GM12878 (cell line): ENCODE data around the gene MT1G. TPM values are rescaled to one million over a fixed set of nuclear protein-coding genes. Genes with fewer than 3 reads are reported as not detected.

Source experiments
- ATAC-seq: fragments of 200-7000 bp; cut with Tn5 transposase; 3 replicates; pipeline ENCODE4 v1.9.1; 2020; ENCODE audit warnings: mild to moderate bottlenecking, moderate library complexity
- BruUV-seq: library from RNA; stranded (reverse); fragments of 400-500 nt; replicated peaks from 2 replicates; lab custom pipeline; 2021; lab: Mats Ljungman, UMichigan
- CTCF ChIA-PET: fragments of 300-600 bp; sonication (Branson Sonifier 250); formaldehyde crosslinking; extraction: SDS; loops from one replicate; lab custom pipeline; 2021; ENCODE audit warnings: inconsistent platforms; lab: Yijun Ruan, JAX
- POLR2A ChIA-PET: fragments of 350-600 bp; formaldehyde crosslinking; extraction: SDS; loops from one replicate; lab custom pipeline; 2021; ENCODE audit warnings: inconsistent platforms; lab: Charles Lee
- RAD21 ChIA-PET: fragments of 300-600 bp; sonication (Branson Sonifier 250); formaldehyde crosslinking; loops from one replicate; lab custom pipeline; 2023; ENCODE audit warnings: antibody characterized with exemption; ENCODE audit not compliant: unreplicated experiment; lab: Charles Lee
- SMC1A ChIA-PET: fragments of 300-600 bp; sonication (Branson Sonifier 250); formaldehyde crosslinking; loops from one replicate; lab custom pipeline; 2023; ENCODE audit not compliant: unreplicated experiment, uncharacterized antibody; lab: Charles Lee
- DNase-seq: peaks from one replicate; pipeline ENCODE4 v3.0.0-alpha.2; 2011; ENCODE audit warnings: low read depth, low spot score
- FAIRE-seq: peaks from 3 replicates; lab custom pipeline; 2011; peaks lifted over from hg19 to GRCh38; lab: Jason Lieb, UNC
- H2AFZ ChIP-seq: 2 replicates; pipeline ENCODE4 v1.6.0; 2011; ENCODE audit warnings: low read depth, low read length, control low read depth; ENCODE audit not compliant: control insufficient read depth
- H3K27ac ChIP-seq: 2 replicates; pipeline ENCODE4 v1.5.1; 2011; ENCODE audit warnings: control low read depth; ENCODE audit not compliant: control insufficient read depth, insufficient read depth
- H3K27me3 ChIP-seq, 2 experiments: replicated peaks in 1 of 2; 2 replicates each; pipeline versions ENCODE4 v1.6.0 to v1.6.1; 2011; ENCODE audit warnings: low read length in 1 of 2; ENCODE audit not compliant: control insufficient read depth in 2 of 2, insufficient read depth in 2 of 2
- H3K36me3 ChIP-seq, 2 experiments: 2 replicates each; pipeline ENCODE4 v1.5.1; 2011; ENCODE audit warnings: low read length in 1 of 2; ENCODE audit not compliant: control insufficient read depth in 2 of 2, insufficient read depth in 2 of 2
- H3K4me1 ChIP-seq: 2 replicates; pipeline ENCODE4 v1.6.1; 2011; ENCODE audit warnings: mild to moderate bottlenecking, low read length, moderate library complexity, mixed read lengths; ENCODE audit not compliant: control insufficient read depth, insufficient read depth
- H3K4me2 ChIP-seq: 2 replicates; pipeline ENCODE4 v1.6.0; 2011; ENCODE audit warnings: control low read depth; ENCODE audit not compliant: control insufficient read depth, insufficient read depth
- H3K4me3 ChIP-seq: fragments of 200-600 bp; sonication (generic); 2 replicates; pipeline ENCODE4 v1.5.1; 2016
- H3K79me2 ChIP-seq: 2 replicates; pipeline ENCODE4 v1.6.0; 2011; ENCODE audit warnings: low read length; ENCODE audit not compliant: control insufficient read depth, insufficient read depth
- H3K9ac ChIP-seq: 2 replicates; pipeline ENCODE4 v1.8.0; 2011; ENCODE audit warnings: low read length, control low read depth, mixed read lengths; ENCODE audit not compliant: control insufficient read depth, insufficient read depth
- H3K9me3 ChIP-seq: replicated peaks from 3 replicates; pipeline ENCODE4 v1.5.1; 2011; ENCODE audit warnings: mild to moderate bottlenecking, low read length; ENCODE audit not compliant: control insufficient read depth, insufficient read depth
- H4K20me1 ChIP-seq: 2 replicates; pipeline ENCODE4 v1.6.0; 2011; ENCODE audit not compliant: control insufficient read depth, insufficient read depth
- ATF7 ChIP-seq: fragments of 450-650 bp; IDR thresholded peaks from 2 replicates; pipeline ENCODE4 v1.6.1; 2016; ENCODE audit warnings: low read depth, mild to moderate bottlenecking
- BRCA1 ChIP-seq: IDR thresholded peaks from 2 replicates; pipeline ENCODE4 v1.6.1; 2011; ENCODE audit warnings: low read depth, low read length, improper control_type of control experiment
- CBFB ChIP-seq: IDR thresholded peaks from 2 replicates; pipeline ENCODE4 v1.6.1; 2016; ENCODE audit warnings: antibody characterized with exemption, low read depth
- CHD4 ChIP-seq: fragments of 200-600 bp; sonication (generic); IDR thresholded peaks from 2 replicates; pipeline ENCODE4 v1.6.1; 2016; ENCODE audit warnings: mild to moderate bottlenecking
- CREM ChIP-seq: IDR thresholded peaks from 2 replicates; pipeline ENCODE4 v1.6.1; 2014; ENCODE audit warnings: antibody characterized with exemption, low read depth
- FOS ChIP-seq: IDR thresholded peaks from 3 replicates; pipeline ENCODE4 v1.6.1; 2011; ENCODE audit warnings: borderline replicate concordance; ENCODE audit not compliant: insufficient read length; ENCODE audit errors: extremely low read depth
- HDGF ChIP-seq: fragments of 450-650 bp; IDR thresholded peaks from 2 replicates; pipeline ENCODE4 v1.6.1; 2016; ENCODE audit warnings: antibody characterized with exemption
- IKZF2 ChIP-seq, 2 experiments: fragments of 450-650 bp; IDR thresholded peaks; 2 replicates each; pipeline ENCODE4 v1.6.1; 2017; ENCODE audit warnings: mild to moderate bottlenecking in 2 of 2, moderate library complexity in 2 of 2
- MAX ChIP-seq: IDR thresholded peaks from 2 replicates; pipeline ENCODE4 v1.6.1; 2012; ENCODE audit warnings: low read depth, low read length, improper control_type of control experiment
- PAX8 ChIP-seq: fragments of 450-650 bp; IDR thresholded peaks from 2 replicates; pipeline ENCODE4 v1.6.1; 2017; ENCODE audit warnings: mild to moderate bottlenecking, moderate library complexity
- PBX3 ChIP-seq: IDR thresholded peaks from 2 replicates; pipeline ENCODE4 v1.6.1; 2011; ENCODE audit warnings: mild to moderate bottlenecking, low read depth, low read length, moderate library complexity; ENCODE audit not compliant: insufficient replicate concordance
- SKIL ChIP-seq: fragments of 450-650 bp; IDR thresholded peaks from 2 replicates; pipeline ENCODE4 v1.6.1; 2017; ENCODE audit warnings: mild to moderate bottlenecking, low read depth, inconsistent platforms; ENCODE audit not compliant: poor library complexity, severe bottlenecking
- SREBF1 ChIP-seq: IDR thresholded peaks from 2 replicates; pipeline ENCODE4 v1.6.1; 2012; ENCODE audit warnings: mild to moderate bottlenecking, low read length
- SREBF2 ChIP-seq: IDR thresholded peaks from 2 replicates; pipeline ENCODE4 v1.6.1; 2012; ENCODE audit warnings: mild to moderate bottlenecking, low read length
- SUPT20H ChIP-seq: IDR thresholded peaks from 2 replicates; pipeline ENCODE4 v1.6.1; 2011; ENCODE audit warnings: low read depth, mild to moderate bottlenecking, low read length, moderate library complexity, borderline replicate concordance; ENCODE audit not compliant: control insufficient read depth
- SUZ12 ChIP-seq: fragments of 200-600 bp; sonication (generic); IDR thresholded peaks from one replicate; pipeline ENCODE4 v1.6.1; 2018; ENCODE audit warnings: antibody characterized with exemption, mild to moderate bottlenecking; ENCODE audit not compliant: unreplicated experiment
- ZBTB33 ChIP-seq: fragments of 450-650 bp; IDR thresholded peaks from 2 replicates; pipeline ENCODE4 v1.6.1; 2017; ENCODE audit warnings: mild to moderate bottlenecking
- ZNF622 ChIP-seq: fragments of 450-650 bp; IDR thresholded peaks from 2 replicates; pipeline ENCODE4 v1.6.1; 2017; ENCODE audit warnings: mild to moderate bottlenecking, inconsistent platforms
- ZZZ3 ChIP-seq: IDR thresholded peaks from 2 replicates; pipeline ENCODE4 v1.6.1; 2011; ENCODE audit warnings: low read depth; ENCODE audit not compliant: control insufficient read depth, insufficient read length
- WGBS: methylation state at CpG from one replicate; pipeline ENCODE4 v1.1.6; 2016; ENCODE audit warnings: low lambda C conversion rate; ENCODE audit not compliant: insufficient replicate concordance, insufficient coverage; ENCODE audit errors: missing lambda C conversion rate; 5-methylcytosine and 5-hydroxymethylcytosine counted together
- in situ Hi-C: fragments of 300-500 bp; cut with MboI; formaldehyde crosslinking; loops from 9 replicates; pipeline ENCODE4 v1.14.3; 2018; ENCODE audit warnings: mixed read lengths
- intact Hi-C: fragments of 100-400 bp; cut with micrococcal nuclease; formaldehyde crosslinking; loops from one replicate; pipeline ENCODE4 v1.14.2; 2022; ENCODE audit not compliant: unreplicated experiment
- polyA plus RNA-seq, 11 experiments: library from polyadenylated mRNA; depleted of rRNA in 4 of 11; unstranded in 6 of 11; stranded (reverse) in 5 of 11; fragments of >200 nt; fragmentation: Nextera tagmentation in 4 of 11; fragmentation: Illumina TruSeq in 1 of 11; extraction: Ambion mirVana in 4 of 11; extraction: Trizol in 1 of 11; gene quantifications; 1 replicate in 1 of 11; 2 replicates in 10 of 11; pipeline versions ENCODE4 v1.2.1 to v1.2.3, GENCODE V29; 2011 to 2016; ENCODE audit warnings: inconsistent platforms in 2 of 11, missing spikeins in 2 of 11, low read depth in 1 of 11
- total RNA-seq, 4 experiments: library from RNA; depleted of rRNA in 3 of 4; stranded (reverse); fragments of >200 nt in 3 of 4; fragmentation: Illumina TruSeq in 1 of 4; extraction: Trizol in 1 of 4; gene quantifications; 2 replicates each; pipeline versions ENCODE4 v1.2.1 to v1.2.3, GENCODE V29; 2013 to 2021

Gene MT1G
- total and polyA plus RNA-seq, 10 of the 15 experiments (the other 5 are each of a cell fraction or from before 2014, with no cell fraction given): 1.2 to 9.1 (median 4.6) TPM

GRCh38 chr16:56681939-56682702 lies 14.3 kb upstream of the MT1G start, which contains the start of gene MT1X:
TSS of gene MT1X (plus strand) at chr16:56682470. CDS start at chr16:56682541, 71 bp downstream.
- Histone ChIP-seq H3K4me2 (peak within 1 kb of the TSS; percentile 100), H3K27me3 (no peaks in the 10 kb centered on the region; a peak in 1 of 4 replicates), H3K79me2 (no peaks in the 10 kb centered on the region), H3K9me3 (no peaks in the 10 kb centered on the region), H4K20me1 (no peaks in the 10 kb centered on the region), H3K4me3 (peak within 1 kb of the TSS; percentile 76), H3K27ac (peak within 1 kb of the TSS; percentile 39; the same call in 1 of the 2 replicates), H3K36me3 (no peaks in the 10 kb centered on the region), H3K9ac (peak within 1 kb of the TSS; percentile 84), H2AFZ (peak within 1 kb of the TSS; percentile 97), H3K4me1 (peaks cover 12% of the 10 kb centered on the region)
- no TSS peak for BruUV-seq
- intact Hi-C loops (loop anchor here (1.0 kb wide), 1 partner anchor 73 kb away; no protein-coding TSS in a partner anchor), in situ Hi-C loops (loop anchor here (25.0 kb wide), 1 partner anchor 745 kb away; no protein-coding TSS in a partner anchor)
- WGBS: 1% methylated on average over 44 of the region's 49 CpGs
- DNase-seq (peak; percentile 7), FAIRE-seq (peak; percentile 49), ATAC-seq (peak; percentile 100)
- ChIA-PET POLR2A (interaction anchor here (0.7 kb wide), 1 partner anchor 72 kb away, joined by 3 read pairs; no protein-coding TSS in a partner anchor), RAD21 (interaction anchor here (1.0 to 1.2 kb wide), 3 partner anchors 8 to 70 kb away, joined by 3 read pairs; no protein-coding TSS in a partner anchor), CTCF (interaction anchor here (1.6 to 2.5 kb wide), 2 partner anchors 19 to 325 kb away, joined by 3 to 13 read pairs; no protein-coding TSS in a partner anchor), SMC1A (interaction anchor here (1.1 to 1.5 kb wide), 3 partner anchors 20 to 105 kb away, joined by 3 to 11 read pairs (median 3); no protein-coding TSS in a partner anchor)
- TF ChIP-seq CBFB: no peak
- TF ChIP-seq ZNF622: no peak
- TF ChIP-seq ZBTB33: no peak
- no peak for TF ChIP-seq ATF7
- TF ChIP-seq FOS: no peak
- TF ChIP-seq SKIL: no peak
- no peak for TF ChIP-seq BRCA1
- TF ChIP-seq MAX: no peak
- no peak for TF ChIP-seq ZZZ3
- no peak for TF ChIP-seq HDGF
- peak; percentile 33 to 68; a peak in 3 of 4 replicates for TF ChIP-seq IKZF2 (IDR thresholded peaks at IDR 0.05)
- no peak for TF ChIP-seq PBX3
- TF ChIP-seq PAX8: no peak
- TF ChIP-seq CHD4: no peak
- TF ChIP-seq CREM: no peak
- TF ChIP-seq SUZ12: no peak
- no peak for TF ChIP-seq SREBF1
- TF ChIP-seq SREBF2: no peak
- no peak for TF ChIP-seq SUPT20H
